Measurements from ENCODE around the gene CCNK. TPM values are rescaled to one million over a fixed set of nuclear protein-coding genes. Genes with fewer than 3 reads are reported as not detected.

CCNK gene
- total and polyA plus RNA-seq, 4 donors, result 11.2 to 40.9 (median 26.5) TPM

DNA sequence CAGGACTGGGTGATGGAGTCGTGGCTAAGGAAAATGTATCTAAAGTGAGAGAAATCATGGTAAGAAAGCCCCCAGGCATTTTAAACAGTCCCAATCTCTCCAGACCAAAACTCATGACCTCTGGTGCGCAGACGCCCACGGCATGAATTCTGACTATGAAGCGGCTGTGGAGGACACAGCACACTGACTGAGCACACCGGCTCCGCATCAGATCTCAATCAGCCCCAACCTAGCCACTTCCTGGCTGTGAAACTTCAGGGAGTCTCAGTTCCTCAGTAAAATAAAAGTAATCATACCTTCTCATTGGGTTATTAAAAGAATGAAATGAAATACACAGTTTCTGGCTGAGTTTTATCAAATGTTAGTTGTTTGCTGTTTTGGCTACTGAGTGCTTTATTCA, 39.3 kb upstream of the CCNK start:
- no peaks in the 10 kb centered on the region for H3K27me3 ChIP-seq (ENCODE audit: control insufficient read depth in 1 of 2, insufficient read depth in 2 of 2, low read length in 1 of 2)
- DNase-seq (no peak), ATAC-seq (ENCODE audit: low FRiP score) (no peak)
- H3K27ac ChIP-seq (ENCODE audit: low read depth in 1 of 2, low read length in 2 of 2), result no peak overlapping the region
- WGBS, 2 donors, result 94 to 95% methylated on average over 7 of the region's 7 CpGs
- peaks cover 4 to 6% of the 10 kb centered on the region in 2 donors for H3K36me3 ChIP-seq (ENCODE audit: control insufficient read depth in 1 of 2, insufficient read depth in 2 of 2, low read length in 1 of 2)
- H3K9me3 ChIP-seq (ENCODE audit: control insufficient read depth, low read length), result no peaks in the 10 kb centered on the region
- H3K4me3 ChIP-seq (ENCODE audit: low read length in 2 of 2), result no peak overlapping the region
- no peaks in the 10 kb centered on the region for H3K4me1 ChIP-seq (ENCODE audit: control insufficient read depth in 1 of 2, insufficient read depth in 2 of 2, low read length in 2 of 2)
- intact Hi-C loops (cut with DNase I), result no loop called here

DNA sequence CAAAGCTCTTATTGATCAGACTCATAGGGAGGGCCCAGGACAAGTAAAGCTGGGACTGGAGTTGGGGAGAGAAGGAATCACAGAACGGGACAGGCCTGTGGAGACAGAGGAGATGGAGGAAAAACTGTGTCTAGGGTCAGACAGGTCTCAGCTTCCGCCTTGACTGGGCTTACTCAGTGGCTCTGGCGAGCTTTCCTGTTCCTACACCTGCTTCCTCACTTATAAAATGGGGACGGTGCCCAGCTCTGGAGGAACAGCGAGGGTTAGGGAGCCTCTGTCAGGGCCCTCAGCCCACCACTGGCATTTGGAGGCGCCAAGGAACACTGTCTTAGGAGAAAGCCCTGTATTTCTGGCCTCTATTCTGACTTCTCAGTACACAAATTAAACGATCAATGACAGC, 35.3 kb upstream of the CCNK start:
- Histone ChIP-seq H3K9me3 (ENCODE audit: control insufficient read depth, low read length) (no peaks in the 10 kb centered on the region), H3K27me3 (ENCODE audit: control insufficient read depth in 1 of 2, insufficient read depth in 2 of 2, low read length in 1 of 2) (no peaks in the 10 kb centered on the region), H3K36me3 (ENCODE audit: control insufficient read depth in 1 of 2, insufficient read depth in 2 of 2, low read length in 1 of 2) (peaks cover 3 to 6% of the 10 kb centered on the region in 2 donors), H3K4me3 (ENCODE audit: low read length in 2 of 2) (no peak overlapping the region), H3K4me1 (ENCODE audit: control insufficient read depth in 1 of 2, insufficient read depth in 2 of 2, low read length in 2 of 2) (no peaks in the 10 kb centered on the region), H3K27ac (ENCODE audit: low read depth in 1 of 2, low read length in 2 of 2) (no peak overlapping the region)
- 92 to 93% methylated on average over 7 of the region's 7 CpGs for WGBS, 2 donors
- ATAC-seq (ENCODE audit: low FRiP score), result no peak
- intact Hi-C loops (cut with DNase I), result no loop called here
- no peak for DNase-seq

DNA sequence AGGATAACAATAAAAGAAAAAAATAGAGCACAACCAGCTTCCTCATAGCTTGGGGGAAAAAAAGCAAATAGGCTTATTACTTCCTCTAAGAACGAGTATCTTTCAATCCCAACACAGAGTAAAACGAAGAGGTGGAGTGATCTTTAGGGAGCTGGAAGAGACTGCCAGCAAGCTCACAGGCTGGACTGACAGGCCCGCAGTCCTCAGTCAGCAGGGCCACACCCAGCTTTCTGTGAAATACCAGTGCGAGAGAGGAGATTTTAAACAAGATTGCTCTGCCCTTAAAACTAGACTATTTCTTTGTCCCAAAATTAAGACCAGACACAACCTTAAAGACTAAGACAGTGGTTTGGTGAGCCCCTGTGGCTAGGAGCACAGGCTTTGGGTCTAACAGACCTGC, 33.5 kb upstream of the CCNK start:
- DNase-seq (no peak), ATAC-seq (ENCODE audit: low FRiP score) (no peak)
- 88 to 92% methylated on average over 4 of the region's 4 CpGs for WGBS, 2 donors
- Histone ChIP-seq H3K27ac (ENCODE audit: low read depth in 1 of 2, low read length in 2 of 2) (no peak overlapping the region), H3K4me1 (ENCODE audit: control insufficient read depth in 1 of 2, insufficient read depth in 2 of 2, low read length in 2 of 2) (no peaks in the 10 kb centered on the region), H3K36me3 (ENCODE audit: control insufficient read depth in 1 of 2, insufficient read depth in 2 of 2, low read length in 1 of 2) (peaks cover 3 to 8% of the 10 kb centered on the region in 2 donors), H3K9me3 (ENCODE audit: control insufficient read depth, low read length) (no peaks in the 10 kb centered on the region), H3K27me3 (ENCODE audit: control insufficient read depth in 1 of 2, insufficient read depth in 2 of 2, low read length in 1 of 2) (no peaks in the 10 kb centered on the region), H3K4me3 (ENCODE audit: low read length in 2 of 2) (no peak overlapping the region)
- intact Hi-C loops (cut with DNase I), result no loop called here

DNA sequence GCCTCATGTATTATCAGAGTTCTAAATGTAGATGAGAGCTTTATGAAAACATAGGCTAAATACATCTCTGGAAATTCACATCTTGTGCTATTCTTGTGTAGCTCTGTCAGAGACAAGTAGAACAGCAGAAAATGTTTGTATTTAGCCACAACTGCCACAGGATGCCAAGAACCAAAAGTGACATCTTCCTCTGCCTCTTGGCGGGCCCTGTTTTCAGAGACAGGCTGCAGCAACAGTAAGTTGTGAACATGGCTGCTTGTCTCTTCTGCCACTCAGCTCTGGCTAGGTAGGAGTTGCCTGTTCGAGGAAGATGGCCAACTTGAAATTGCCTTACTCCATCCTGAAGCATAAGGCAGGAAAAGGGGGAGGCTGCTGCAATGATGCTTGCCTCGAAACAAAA, 30.9 kb upstream of the CCNK start:
- Histone ChIP-seq H3K4me1 (ENCODE audit: control insufficient read depth in 1 of 2, insufficient read depth in 2 of 2, low read length in 2 of 2) (no peaks in the 10 kb centered on the region), H3K27ac (ENCODE audit: low read depth in 1 of 2, low read length in 2 of 2) (no peak overlapping the region), H3K9me3 (ENCODE audit: control insufficient read depth, low read length) (no peaks in the 10 kb centered on the region), H3K36me3 (ENCODE audit: control insufficient read depth in 1 of 2, insufficient read depth in 2 of 2, low read length in 1 of 2) (peaks cover 0 to 8% of the 10 kb centered on the region in 2 donors), H3K4me3 (ENCODE audit: low read length in 2 of 2) (no peak overlapping the region), H3K27me3 (ENCODE audit: control insufficient read depth in 1 of 2, insufficient read depth in 2 of 2, low read length in 1 of 2) (no peaks in the 10 kb centered on the region)
- ATAC-seq (ENCODE audit: low FRiP score) (no peak), DNase-seq (no peak)
- intact Hi-C loops (cut with DNase I), result no loop called here
- WGBS, 2 donors, result 73 to 79% methylated on average over 3 of the region's 3 CpGs

DNA sequence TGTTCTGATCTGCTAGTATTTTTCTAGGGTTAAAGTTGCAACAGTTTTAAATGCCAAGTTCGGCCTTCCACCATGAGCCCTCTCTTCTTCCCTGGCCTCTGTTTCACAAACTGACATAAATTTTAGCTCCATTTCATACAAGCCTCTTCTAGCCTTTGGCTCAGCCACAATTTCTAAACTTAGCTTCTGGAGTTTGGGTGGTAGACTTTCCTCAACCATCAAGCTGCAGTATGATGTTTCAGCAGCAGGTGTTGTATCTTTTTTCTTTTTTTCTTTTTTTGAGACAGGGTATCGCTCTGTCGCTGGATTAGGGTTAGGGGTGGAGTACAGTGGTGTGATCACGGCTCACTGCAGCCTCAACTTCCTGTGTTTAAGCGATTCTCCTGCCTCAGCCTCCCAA, 30.0 kb upstream of the CCNK start:
- Histone ChIP-seq H3K27ac (ENCODE audit: low read depth in 1 of 2, low read length in 2 of 2) (no peak overlapping the region), H3K4me1 (ENCODE audit: control insufficient read depth in 1 of 2, insufficient read depth in 2 of 2, low read length in 2 of 2) (no peaks in the 10 kb centered on the region), H3K9me3 (ENCODE audit: control insufficient read depth, low read length) (no peaks in the 10 kb centered on the region), H3K27me3 (ENCODE audit: control insufficient read depth in 1 of 2, insufficient read depth in 2 of 2, low read length in 1 of 2) (no peaks in the 10 kb centered on the region), H3K36me3 (ENCODE audit: control insufficient read depth in 1 of 2, insufficient read depth in 2 of 2, low read length in 1 of 2) (peaks cover 0 to 8% of the 10 kb centered on the region in 2 donors), H3K4me3 (ENCODE audit: low read length in 2 of 2) (no peak overlapping the region)
- ATAC-seq (ENCODE audit: low FRiP score) (no peak), DNase-seq (no peak)
- WGBS, 2 donors, result 94% methylated on average over 5 of the region's 5 CpGs
- intact Hi-C loops (cut with DNase I), result no loop called here

DNA sequence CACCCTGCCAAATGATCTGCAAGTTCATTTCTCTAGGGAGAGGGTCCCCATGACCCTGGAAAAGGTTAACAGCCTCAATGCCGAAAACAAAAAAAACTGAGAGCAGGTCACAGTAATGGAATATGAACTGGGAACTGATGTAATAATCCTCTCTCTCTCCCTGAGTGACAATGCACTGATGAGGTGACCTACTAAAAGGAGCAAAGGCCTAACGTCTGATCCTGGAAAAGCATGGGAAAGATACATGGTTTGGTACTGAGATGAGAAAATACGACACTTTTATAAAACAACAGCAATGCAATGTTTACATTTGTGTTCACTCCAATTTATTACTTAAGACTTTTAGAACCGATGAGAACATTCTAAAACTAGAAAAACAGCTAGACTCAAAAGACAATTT, 28.2 kb upstream of the CCNK start:
- no peaks in the 10 kb centered on the region for H3K4me1 ChIP-seq (ENCODE audit: control insufficient read depth in 1 of 2, insufficient read depth in 2 of 2, low read length in 2 of 2)
- H3K36me3 ChIP-seq (ENCODE audit: control insufficient read depth in 1 of 2, insufficient read depth in 2 of 2, low read length in 1 of 2), result peaks cover 0 to 9% of the 10 kb centered on the region in 2 donors
- no peak for ATAC-seq (ENCODE audit: low FRiP score)
- H3K27me3 ChIP-seq (ENCODE audit: control insufficient read depth in 1 of 2, insufficient read depth in 2 of 2, low read length in 1 of 2), result no peaks in the 10 kb centered on the region
- no peak for DNase-seq
- intact Hi-C loops (cut with DNase I), result no loop called here
- H3K9me3 ChIP-seq (ENCODE audit: control insufficient read depth, low read length), result no peaks in the 10 kb centered on the region
- H3K4me3 ChIP-seq (ENCODE audit: low read length in 2 of 2), result no peak overlapping the region
- no peak overlapping the region for H3K27ac ChIP-seq (ENCODE audit: low read depth in 1 of 2, low read length in 2 of 2)
- WGBS, 2 donors, result 64 to 71% methylated on average over 4 of the region's 4 CpGs

DNA sequence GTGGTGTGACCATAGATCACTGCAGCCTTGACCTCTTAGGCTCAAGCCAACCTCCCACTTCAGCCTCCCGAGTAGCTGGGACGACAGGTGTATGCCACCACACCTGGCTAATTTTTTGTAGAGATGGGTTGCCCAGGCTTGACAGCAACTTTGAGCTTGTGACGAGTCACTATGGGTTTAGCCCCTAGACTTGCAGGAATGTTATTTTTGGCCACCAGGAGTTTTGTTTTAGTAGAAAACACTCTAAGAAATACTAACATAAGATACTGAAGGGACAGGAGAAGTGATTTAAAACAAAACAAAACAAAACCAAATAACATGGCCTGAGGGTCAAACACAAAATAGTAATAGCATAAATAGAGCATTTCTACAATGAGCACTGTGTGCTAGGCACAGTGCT, 27.0 kb upstream of the CCNK start:
- intact Hi-C loops (cut with DNase I), result no loop called here
- Histone ChIP-seq H3K4me3 (ENCODE audit: low read length in 2 of 2) (no peak overlapping the region), H3K9me3 (ENCODE audit: control insufficient read depth, low read length) (no peaks in the 10 kb centered on the region), H3K36me3 (ENCODE audit: control insufficient read depth in 1 of 2, insufficient read depth in 2 of 2, low read length in 1 of 2) (peaks cover 0 to 7% of the 10 kb centered on the region in 2 donors), H3K4me1 (ENCODE audit: control insufficient read depth in 1 of 2, insufficient read depth in 2 of 2, low read length in 2 of 2) (no peaks in the 10 kb centered on the region), H3K27me3 (ENCODE audit: control insufficient read depth in 1 of 2, insufficient read depth in 2 of 2, low read length in 1 of 2) (no peaks in the 10 kb centered on the region), H3K27ac (ENCODE audit: low read depth in 1 of 2, low read length in 2 of 2) (no peak overlapping the region)
- ATAC-seq (ENCODE audit: low FRiP score), result no peak
- 62 to 72% methylated on average over 3 of the region's 3 CpGs for WGBS, 2 donors
- no peak for DNase-seq

DNA sequence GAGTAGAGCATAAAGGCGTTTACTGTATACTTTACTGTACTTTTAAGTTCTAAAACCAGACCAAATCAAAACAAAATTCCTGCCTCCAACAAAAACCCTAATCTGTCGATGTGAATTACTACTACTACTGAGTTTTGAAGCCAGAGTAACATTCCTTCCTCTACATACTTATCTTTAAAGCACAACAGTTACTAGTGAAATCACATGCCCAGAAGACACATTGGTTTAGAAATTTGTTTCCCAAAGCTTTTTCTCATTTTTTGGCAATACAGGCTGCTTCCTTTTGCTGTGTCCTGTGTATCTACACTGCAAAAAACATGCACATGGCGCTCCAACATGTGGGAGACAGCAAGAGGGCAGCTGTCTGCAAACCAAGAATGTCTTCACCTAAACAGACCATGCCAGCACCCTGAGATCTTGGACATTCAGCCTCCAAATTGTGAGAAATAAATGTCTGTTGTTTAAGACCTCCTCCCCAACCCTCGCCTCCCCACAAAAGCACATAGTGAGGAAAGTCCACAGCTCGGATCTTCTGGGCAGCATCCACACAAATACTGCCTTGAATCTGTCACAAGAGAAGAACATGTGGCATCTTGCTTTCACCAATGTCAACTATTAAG, 21.6 kb upstream of the CCNK start:
- ATAC-seq (ENCODE audit: low FRiP score), result no peak
- Histone ChIP-seq H3K27me3 (ENCODE audit: control insufficient read depth in 1 of 2, insufficient read depth in 2 of 2, low read length in 1 of 2) (no peaks in the 10 kb centered on the region), H3K27ac (ENCODE audit: low read depth in 1 of 2, low read length in 2 of 2) (no peak overlapping the region), H3K9me3 (ENCODE audit: control insufficient read depth, low read length) (no peaks in the 10 kb centered on the region), H3K36me3 (ENCODE audit: control insufficient read depth in 1 of 2, insufficient read depth in 2 of 2, low read length in 1 of 2) (peaks cover 0 to 7% of the 10 kb centered on the region in 2 donors), H3K4me3 (ENCODE audit: low read length in 2 of 2) (no peak overlapping the region), H3K4me1 (ENCODE audit: control insufficient read depth in 1 of 2, insufficient read depth in 2 of 2, low read length in 2 of 2) (no peaks in the 10 kb centered on the region)
- 51 to 56% methylated on average over 5 of the region's 5 CpGs for WGBS, 2 donors
- intact Hi-C loops (cut with DNase I), result no loop called here
- DNase-seq, result no peak

DNA sequence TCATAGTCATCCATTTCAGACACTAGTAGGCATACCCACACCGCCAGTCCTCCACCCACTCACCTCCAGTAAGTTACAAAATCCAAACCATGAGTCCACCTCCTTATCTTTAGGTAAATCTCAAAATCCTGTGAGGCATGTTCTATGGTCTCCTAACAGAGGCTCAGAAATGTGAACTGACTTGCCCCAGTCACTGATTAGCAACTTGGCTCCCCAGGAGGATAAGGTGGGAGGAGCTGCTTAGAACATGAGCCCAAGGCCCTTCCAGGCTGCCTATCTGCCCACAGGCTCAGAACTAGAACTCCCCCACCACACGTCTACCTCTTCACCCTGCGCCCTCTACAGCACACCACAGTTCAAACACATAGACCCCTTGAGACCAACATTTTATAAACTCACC, 20.4 kb upstream of the CCNK start:
- ATAC-seq (ENCODE audit: low FRiP score), result no peak
- no peak for DNase-seq
- Histone ChIP-seq H3K4me3 (ENCODE audit: low read length in 2 of 2) (no peak overlapping the region), H3K9me3 (ENCODE audit: control insufficient read depth, low read length) (no peaks in the 10 kb centered on the region), H3K4me1 (ENCODE audit: control insufficient read depth in 1 of 2, insufficient read depth in 2 of 2, low read length in 2 of 2) (no peaks in the 10 kb centered on the region), H3K36me3 (ENCODE audit: control insufficient read depth in 1 of 2, insufficient read depth in 2 of 2, low read length in 1 of 2) (peaks cover 0 to 7% of the 10 kb centered on the region in 2 donors), H3K27ac (ENCODE audit: low read depth in 1 of 2, low read length in 2 of 2) (no peak overlapping the region), H3K27me3 (ENCODE audit: control insufficient read depth in 1 of 2, insufficient read depth in 2 of 2, low read length in 1 of 2) (no peaks in the 10 kb centered on the region)
- intact Hi-C loops (cut with DNase I), result no loop called here
- WGBS, 2 donors, result 88 to 92% methylated on average over 3 of the region's 3 CpGs
